Erythroblast (primary cell): ENCODE measurements around the gene ZMIZ1.

Source experiments
- GATA1 ChIP-seq: IDR thresholded peaks from 2 replicates; pipeline ENCODE4 v1.6.1; 2011; ENCODE audit warnings: low read depth, mild to moderate bottlenecking, control low read depth, low read length, moderate library complexity
- POLR2A ChIP-seq: IDR thresholded peaks from 2 replicates; pipeline ENCODE4 v1.6.1; 2011; ENCODE audit warnings: mild to moderate bottlenecking, low read length

- TF ChIP-seq POLR2A (no peak), GATA1 (no peak)
These were observed 89.8 kb downstream of the ZMIZ1 start for GRCh38 chr10:79158402-79159097.
